HG02943 (cell line): ENCODE results near the gene NEU4.
"Not testable (repeated sequence)": the region's sequence is repeated elsewhere in the genome, so short reads cannot be mapped to it uniquely, and the experiment has no call there.

ENCODE experiments used
- ATAC-seq: cut with Tn5 transposase; IDR thresholded peaks from one replicate; pipeline ENCODE4 v1.9.1; 2021; ENCODE audit warnings: mild to moderate bottlenecking, low read depth, moderate library complexity; ENCODE audit not compliant: unreplicated experiment

The NEU4 gene

GRCh38 chr2:241798081-241798630 is 10.8 kb upstream of the NEU4 start:
- ATAC-seq, result no peak

GRCh38 chr2:241798631-241799521 is 10.1 kb upstream of the NEU4 start:
- no peak for ATAC-seq

- ATAC-seq, result no peak
Measured at GRCh38 chr2:241799522-241800197, 9.3 kb upstream of the NEU4 start.

GRCh38 chr2:241800198-241800903 is 8.6 kb upstream of the NEU4 start:
- not testable (repeated sequence) for ATAC-seq

GRCh38 chr2:241801611-241802420 is 7.2 kb upstream of the NEU4 start:
- ATAC-seq, result no peak

- ATAC-seq, result no peak
Measured at GRCh38 chr2:241802421-241803318, 6.3 kb upstream of the NEU4 start.

- no peak for ATAC-seq
Measured at GRCh38 chr2:241803387-241804325, 5.3 kb upstream of the NEU4 start.

GRCh38 chr2:241804326-241805229 is 4.4 kb upstream of the NEU4 start:
- ATAC-seq, result no peak

- ATAC-seq, result not testable (repeated sequence)
Measured at GRCh38 chr2:241806217-241806616, 2.8 kb upstream of the NEU4 start.

- no peak for ATAC-seq
Measured at GRCh38 chr2:241808051-241808720, 807 bp upstream of the NEU4 start.

GRCh38 chr2:241809383-241810306 is 652 bp downstream of the NEU4 start:
- ATAC-seq, result no peak

GRCh38 chr2:241810307-241811200 is 1.6 kb downstream of the NEU4 start:
- ATAC-seq, result no peak

GRCh38 chr2:241811201-241811951 is 2.4 kb downstream of the NEU4 start:
- no peak for ATAC-seq
